GM23338 (cell line): Measurements from ENCODE around the gene THTPA. TPM values are rescaled to one million over a fixed set of nuclear protein-coding genes. Genes with fewer than 3 reads are reported as not detected.

Experiments
- ATAC-seq: fragments of 200-7000 bp; cut with Tn5 transposase; 3 replicates; pipeline ENCODE4 v1.9.1; 2020
- DNase-seq: peaks from one replicate; pipeline ENCODE4 v3.0.0-alpha.2; 2015; ENCODE audit warnings: low spot score
- H2AFZ ChIP-seq: fragments of 200-600 bp; sonication (generic); 2 replicates; pipeline ENCODE4 v1.8.0; 2016; ENCODE audit warnings: antibody characterized with exemption, mild to moderate bottlenecking, moderate library complexity
- H3F3A ChIP-seq: fragments of 200-600 bp; sonication (generic); replicated peaks from 2 replicates; pipeline ENCODE4 v1.8.0; 2017; ENCODE audit warnings: antibody characterized with exemption, mixed run types, low read depth
- H3K27ac ChIP-seq: fragments of 200-600 bp; sonication (generic); 2 replicates; pipeline ENCODE4 v1.6.1; 2016; ENCODE audit warnings: low read depth
- H3K27me3 ChIP-seq: fragments of 200-600 bp; sonication (generic); 2 replicates; pipeline ENCODE4 v1.8.0; 2016; ENCODE audit warnings: mild to moderate bottlenecking, mixed run types, moderate library complexity; ENCODE audit not compliant: insufficient read depth
- H3K36me3 ChIP-seq: fragments of 200-600 bp; sonication (generic); 2 replicates; pipeline ENCODE4 v1.8.0; 2016; ENCODE audit warnings: mild to moderate bottlenecking; ENCODE audit not compliant: insufficient read depth
- H3K4me1 ChIP-seq: fragments of 200-600 bp; sonication (generic); 2 replicates; pipeline ENCODE4 v1.8.0; 2016; ENCODE audit warnings: mild to moderate bottlenecking, moderate library complexity; ENCODE audit not compliant: insufficient read depth
- H3K4me2 ChIP-seq: fragments of 200-600 bp; sonication (generic); 2 replicates; pipeline ENCODE4 v1.7.1; 2017; ENCODE audit warnings: mixed run types
- H3K4me3 ChIP-seq: fragments of 200-600 bp; sonication (generic); 2 replicates; pipeline ENCODE4 v1.6.1; 2016; ENCODE audit warnings: mixed run types
- H3K79me2 ChIP-seq: fragments of 200-600 bp; sonication (generic); replicated peaks from 2 replicates; pipeline ENCODE4 v1.8.0; 2017; ENCODE audit warnings: mild to moderate bottlenecking; ENCODE audit not compliant: insufficient read depth
- H3K9me2 ChIP-seq: fragments of 200-600 bp; sonication (generic); 2 replicates; pipeline ENCODE4 v1.8.0; 2017; ENCODE audit not compliant: insufficient read depth
- H4K20me1 ChIP-seq: fragments of 200-600 bp; sonication (generic); replicated peaks from 2 replicates; pipeline ENCODE4 v1.8.0; 2017; ENCODE audit warnings: mild to moderate bottlenecking; ENCODE audit not compliant: insufficient read depth
- H3K27ac Mint-ChIP-seq: 2 replicates; pipeline ENCODE4 v1.8.0; 2020; ENCODE audit warnings: inconsistent platforms, mild to moderate bottlenecking, moderate library complexity, mixed read lengths
- H3K27me3 Mint-ChIP-seq: 3 replicates; pipeline ENCODE4 v1.8.0; 2022; ENCODE audit warnings: low read depth, mild to moderate bottlenecking, moderate library complexity, mixed read lengths, inconsistent platforms; ENCODE audit not compliant: insufficient read depth, poor library complexity
- H3K36me3 Mint-ChIP-seq: 3 replicates; pipeline ENCODE4 v1.8.0; 2021; ENCODE audit warnings: low read depth, mild to moderate bottlenecking, inconsistent platforms, moderate library complexity, mixed read lengths
- H3K4me1 Mint-ChIP-seq: 3 replicates; pipeline ENCODE4 v1.8.0; 2020; ENCODE audit warnings: mild to moderate bottlenecking, inconsistent platforms, mixed read lengths
- H3K4me3 Mint-ChIP-seq: 3 replicates; pipeline ENCODE4 v1.8.0; 2021; ENCODE audit warnings: moderate library complexity, mild to moderate bottlenecking, inconsistent platforms, mixed read lengths
- H3K9me3 Mint-ChIP-seq: 3 replicates; pipeline ENCODE4 v1.8.0; 2020; ENCODE audit warnings: moderate library complexity, mild to moderate bottlenecking, inconsistent platforms, mixed read lengths
- CREB1 ChIP-seq: fragments of 250-450 bp; sonication (Bioruptor Pico); IDR thresholded peaks from 2 replicates; pipeline ENCODE4 v1.5.0; 2020; ENCODE audit warnings: low read depth, mild to moderate bottlenecking, moderate library complexity
- EZH2phosphoT487 ChIP-seq: fragments of 200-600 bp; sonication (generic); IDR thresholded peaks from one replicate; pipeline ENCODE4 v1.8.1; 2018; ENCODE audit warnings: antibody characterized with exemption; ENCODE audit not compliant: unreplicated experiment
- POLR2AphosphoS5 ChIP-seq: IDR thresholded peaks from 2 replicates; pipeline ENCODE4 v1.6.1; 2016; ENCODE audit warnings: antibody characterized with exemption, low read depth
- STAT1 ChIP-seq: IDR thresholded peaks from one replicate; pipeline ENCODE4 v1.6.1; 2016; ENCODE audit warnings: antibody characterized with exemption; ENCODE audit not compliant: unreplicated experiment
- ZNF331 ChIP-seq: fragments of 250-450 bp; sonication (Bioruptor Pico); IDR thresholded peaks from 2 replicates; pipeline ENCODE4 v1.5.0; 2020; ENCODE audit warnings: low read depth, mild to moderate bottlenecking, moderate library complexity
- ZNF462 ChIP-seq: fragments of 250-450 bp; sonication (Bioruptor Pico); IDR thresholded peaks from 2 replicates; pipeline ENCODE4 v1.5.0; 2020; ENCODE audit warnings: mild to moderate bottlenecking, moderate library complexity
- polyA plus RNA-seq: library from polyadenylated mRNA; unstranded; fragments of >200 nt; fragmentation: Nextera tagmentation; extraction: Ambion mirVana; gene quantifications from 2 replicates; pipeline ENCODE4 v1.2.1, GENCODE V29; 2016
- total RNA-seq: library from RNA; depleted of rRNA; stranded (reverse); fragments of >200 nt; shearing (Covaris generic); gene quantifications from 2 replicates; pipeline ENCODE4 v1.2.3, GENCODE V29; 2014
- TF ChIP-seq, protein P1 (sequence below): IDR thresholded peaks from one replicate; pipeline ENCODE4 v1.6.1; 2018; ENCODE audit warnings: antibody characterized with exemption; ENCODE audit not compliant: unreplicated experiment
- TF ChIP-seq, protein P2 (sequence below): IDR thresholded peaks from 2 replicates; pipeline ENCODE4 v1.6.1; 2016; ENCODE audit warnings: antibody characterized with exemption

The THTPA gene
- total and polyA plus RNA-seq, 2 experiments from 2014 or later: 8.6 to 21.3 TPM

GRCh38 chr14:23513818-23514643, 42.0 kb upstream of the THTPA start:
- Mint-ChIP-seq H3K27me3 (peaks cover 17% of the 10 kb centered on the region), H3K27ac (no peak overlapping the region), H3K36me3 (no peaks in the 10 kb centered on the region), H3K4me3 (no peak overlapping the region), H3K9me3 (no peaks in the 10 kb centered on the region), H3K4me1 (peaks cover 34% of the 10 kb centered on the region)
- H3K4me1 ChIP-seq: peaks cover 28% of the 10 kb centered on the region
- DNase-seq (no peak), ATAC-seq (no peak)
- no peak overlapping the region for H3K4me3 ChIP-seq
- no peaks in the 10 kb centered on the region for H3K27me3 ChIP-seq
- H3K79me2 ChIP-seq: no peaks in the 10 kb centered on the region
- no peak overlapping the region for H2AFZ ChIP-seq
- no peaks in the 10 kb centered on the region for H3K36me3 ChIP-seq
- TF ChIP-seq, protein P1, sequence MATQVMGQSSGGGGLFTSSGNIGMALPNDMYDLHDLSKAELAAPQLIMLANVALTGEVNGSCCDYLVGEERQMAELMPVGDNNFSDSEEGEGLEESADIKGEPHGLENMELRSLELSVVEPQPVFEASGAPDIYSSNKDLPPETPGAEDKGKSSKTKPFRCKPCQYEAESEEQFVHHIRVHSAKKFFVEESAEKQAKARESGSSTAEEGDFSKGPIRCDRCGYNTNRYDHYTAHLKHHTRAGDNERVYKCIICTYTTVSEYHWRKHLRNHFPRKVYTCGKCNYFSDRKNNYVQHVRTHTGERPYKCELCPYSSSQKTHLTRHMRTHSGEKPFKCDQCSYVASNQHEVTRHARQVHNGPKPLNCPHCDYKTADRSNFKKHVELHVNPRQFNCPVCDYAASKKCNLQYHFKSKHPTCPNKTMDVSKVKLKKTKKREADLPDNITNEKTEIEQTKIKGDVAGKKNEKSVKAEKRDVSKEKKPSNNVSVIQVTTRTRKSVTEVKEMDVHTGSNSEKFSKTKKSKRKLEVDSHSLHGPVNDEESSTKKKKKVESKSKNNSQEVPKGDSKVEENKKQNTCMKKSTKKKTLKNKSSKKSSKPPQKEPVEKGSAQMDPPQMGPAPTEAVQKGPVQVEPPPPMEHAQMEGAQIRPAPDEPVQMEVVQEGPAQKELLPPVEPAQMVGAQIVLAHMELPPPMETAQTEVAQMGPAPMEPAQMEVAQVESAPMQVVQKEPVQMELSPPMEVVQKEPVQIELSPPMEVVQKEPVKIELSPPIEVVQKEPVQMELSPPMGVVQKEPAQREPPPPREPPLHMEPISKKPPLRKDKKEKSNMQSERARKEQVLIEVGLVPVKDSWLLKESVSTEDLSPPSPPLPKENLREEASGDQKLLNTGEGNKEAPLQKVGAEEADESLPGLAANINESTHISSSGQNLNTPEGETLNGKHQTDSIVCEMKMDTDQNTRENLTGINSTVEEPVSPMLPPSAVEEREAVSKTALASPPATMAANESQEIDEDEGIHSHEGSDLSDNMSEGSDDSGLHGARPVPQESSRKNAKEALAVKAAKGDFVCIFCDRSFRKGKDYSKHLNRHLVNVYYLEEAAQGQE: no peak
- no peak overlapping the region for H3K27ac ChIP-seq
- no peaks in the 10 kb centered on the region for H3F3A ChIP-seq
- no peaks in the 10 kb centered on the region for H4K20me1 ChIP-seq
- H3K4me2 ChIP-seq: no peak overlapping the region
- 0 out of 2 replicates have a peak, but pooled peaks cover 10% of the 10 kb centered on the region for H3K9me2 ChIP-seq

GRCh38 chr14:23514644-23514957, 41.5 kb upstream of the THTPA start:
- ATAC-seq (no peak), DNase-seq (no peak)
- peaks cover 33% of the 10 kb centered on the region for H3K4me1 ChIP-seq
- peaks cover 40% of the 10 kb centered on the region for H3K4me1 Mint-ChIP-seq
- H3K4me3 Mint-ChIP-seq: no peak overlapping the region
- H3F3A ChIP-seq: no peaks in the 10 kb centered on the region
- no peaks in the 10 kb centered on the region for H3K36me3 Mint-ChIP-seq
- peaks cover 17% of the 10 kb centered on the region for H3K27me3 Mint-ChIP-seq
- no peaks in the 10 kb centered on the region for H3K9me3 Mint-ChIP-seq
- no peaks in the 10 kb centered on the region for H4K20me1 ChIP-seq
- H3K4me2 ChIP-seq: no peak overlapping the region
- no peaks in the 10 kb centered on the region for H3K36me3 ChIP-seq
- H3K27ac ChIP-seq: no peak overlapping the region
- H3K27ac Mint-ChIP-seq: no peak overlapping the region
- no peaks in the 10 kb centered on the region for H3K79me2 ChIP-seq
- H3K9me2 ChIP-seq: 0 out of 2 replicates have a peak, but pooled peaks cover 10% of the 10 kb centered on the region
- no peak overlapping the region for H3K4me3 ChIP-seq
- H2AFZ ChIP-seq: no peak overlapping the region
- no peaks in the 10 kb centered on the region for H3K27me3 ChIP-seq
- no peak for TF ChIP-seq ZNF331 (CRISPR knock-in tag)
- TF ChIP-seq, protein P2, sequence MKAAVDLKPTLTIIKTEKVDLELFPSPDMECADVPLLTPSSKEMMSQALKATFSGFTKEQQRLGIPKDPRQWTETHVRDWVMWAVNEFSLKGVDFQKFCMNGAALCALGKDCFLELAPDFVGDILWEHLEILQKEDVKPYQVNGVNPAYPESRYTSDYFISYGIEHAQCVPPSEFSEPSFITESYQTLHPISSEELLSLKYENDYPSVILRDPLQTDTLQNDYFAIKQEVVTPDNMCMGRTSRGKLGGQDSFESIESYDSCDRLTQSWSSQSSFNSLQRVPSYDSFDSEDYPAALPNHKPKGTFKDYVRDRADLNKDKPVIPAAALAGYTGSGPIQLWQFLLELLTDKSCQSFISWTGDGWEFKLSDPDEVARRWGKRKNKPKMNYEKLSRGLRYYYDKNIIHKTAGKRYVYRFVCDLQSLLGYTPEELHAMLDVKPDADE: no peak
- no peak for TF ChIP-seq ZNF462 (CRISPR knock-in tag)
- TF ChIP-seq EZH2phosphoT487: no peak
- TF ChIP-seq POLR2AphosphoS5: no peak
- TF ChIP-seq CREB1: no peak
- no peak for TF ChIP-seq STAT1
